K562 (cell line): Measurements from ENCODE around the gene VIM. TPM values are rescaled to one million over a fixed set of nuclear protein-coding genes. Genes with fewer than 3 reads are reported as not detected.

ENCODE experiments used
- CXXC5 ChIP-seq: fragments of 250-450 bp; sonication (Bioruptor Pico); IDR thresholded peaks from 2 replicates; pipeline ENCODE4 v1.8.0; 2022; ENCODE audit warnings: inconsistent platforms, mild to moderate bottlenecking, moderate library complexity
- MCM7 ChIP-seq, 2 experiments: fragments of 450-650 bp; IDR thresholded peaks; 2 replicates each; pipeline ENCODE4 v1.6.1; 2016 to 2018
- NFRKB ChIP-seq: fragments of 450-650 bp; IDR thresholded peaks from 2 replicates; pipeline ENCODE4 v1.6.1; 2016; ENCODE audit warnings: low read depth
- POLR2G ChIP-seq: fragments of 200-400 bp; formaldehyde crosslinking; IDR thresholded peaks from 2 replicates; pipeline ENCODE4 v1.6.1; 2017; ENCODE audit warnings: low read depth, mild to moderate bottlenecking, antibody characterized with exemption, low read length, moderate library complexity
- POLR3G ChIP-seq: IDR thresholded peaks from 2 replicates; pipeline ENCODE4 v1.6.1; 2011; ENCODE audit not compliant: insufficient read length, insufficient replicate concordance; ENCODE audit errors: extremely low read depth
- SIN3A ChIP-seq, 2 experiments: fragments of 150-350 bp in 1 of 2; IDR thresholded peaks; 2 replicates each; pipeline ENCODE4 v1.6.1; 2011 to 2016; ENCODE audit warnings: borderline replicate concordance in 2 of 2, low read depth in 2 of 2, low read length in 2 of 2, mild to moderate bottlenecking in 2 of 2, moderate library complexity in 2 of 2; ENCODE audit not compliant: control insufficient read depth in 1 of 2
- STAT5B ChIP-seq: fragments of 250-450 bp; sonication (Bioruptor Pico); IDR thresholded peaks from 2 replicates; pipeline ENCODE4 v1.8.0; 2021; ENCODE audit warnings: mild to moderate bottlenecking, inconsistent platforms
- ZNF217 ChIP-seq: sonication (generic); formaldehyde crosslinking; IDR thresholded peaks from 2 replicates; pipeline ENCODE4 v1.8.0; 2022; ENCODE audit warnings: mild to moderate bottlenecking, missing genetic modification reagents
- ZNF224 ChIP-seq: sonication (generic); formaldehyde crosslinking; IDR thresholded peaks from 2 replicates; pipeline ENCODE4 v1.8.0; 2022; ENCODE audit warnings: mild to moderate bottlenecking, missing genetic modification reagents
- ZNF780A ChIP-seq: fragments of 250-450 bp; sonication (Bioruptor Pico); IDR thresholded peaks from 2 replicates; pipeline ENCODE4 v1.5.0; 2021; ENCODE audit warnings: mild to moderate bottlenecking
- ZNF785 ChIP-seq: fragments of 250-450 bp; sonication (Bioruptor Pico); IDR thresholded peaks from 2 replicates; pipeline ENCODE4 v1.4.0; 2020; ENCODE audit warnings: mild to moderate bottlenecking
- ZSCAN29 ChIP-seq: fragments of 450-650 bp; IDR thresholded peaks from 2 replicates; pipeline ENCODE4 v1.6.1; 2017
- polyA plus RNA-seq, 8 experiments: library from polyadenylated mRNA; depleted of rRNA in 4 of 8; stranded (reverse) in 5 of 8; unstranded in 3 of 8; fragments of >200 nt; fragmentation: Nextera tagmentation in 2 of 8; fragmentation: Illumina TruSeq in 1 of 8; extraction: Ambion mirVana in 2 of 8; extraction: Trizol in 1 of 8; gene quantifications; 2 replicates each; pipeline versions ENCODE4 v1.2.1 to v1.2.3, GENCODE V29; 2011 to 2014; ENCODE audit warnings: inconsistent platforms in 1 of 8, missing spikeins in 1 of 8
- total RNA-seq, 7 experiments: library from RNA; depleted of rRNA in 6 of 7; stranded (reverse); fragments of >200 nt in 6 of 7; fragmentation: Illumina TruSeq in 2 of 7; extraction: Trizol in 2 of 7; gene quantifications; 2 replicates each; pipeline versions ENCODE4 v1.2.1 to v1.2.3, GENCODE V29; 2011 to 2021; ENCODE audit warnings: low replicate concordance in 1 of 7
- TF ChIP-seq, protein P1 (sequence below): sonication (generic); formaldehyde crosslinking; IDR thresholded peaks from 2 replicates; pipeline ENCODE4 v1.8.0; 2022; ENCODE audit warnings: mild to moderate bottlenecking, missing genetic modification reagents
- TF ChIP-seq, protein P2 (sequence below): fragments of 450-650 bp; IDR thresholded peaks from 2 replicates; pipeline ENCODE4 v1.7.1; 2018; ENCODE audit warnings: mild to moderate bottlenecking, low read depth; ENCODE audit not compliant: partially characterized antibody
- TF ChIP-seq, protein P3 (sequence below): sonication (generic); formaldehyde crosslinking; IDR thresholded peaks from 2 replicates; pipeline ENCODE4 v1.8.0; 2022; ENCODE audit warnings: missing genetic modification reagents, mild to moderate bottlenecking, borderline replicate concordance
- TF ChIP-seq, protein P4 (sequence below): fragments of 250-450 bp; sonication (Bioruptor Pico); IDR thresholded peaks from 2 replicates; pipeline ENCODE4 v1.4.0; 2020; ENCODE audit warnings: borderline replicate concordance
- TF ChIP-seq, protein P5 (sequence below): fragments of 250-450 bp; sonication (Bioruptor Pico); IDR thresholded peaks from 2 replicates; pipeline ENCODE4 v1.5.0; 2021
- TF ChIP-seq, protein P6 (sequence below): fragments of 450-650 bp; formaldehyde crosslinking; IDR thresholded peaks from 2 replicates; pipeline ENCODE4 v1.4.0; 2022; ENCODE audit warnings: mild to moderate bottlenecking, moderate library complexity

The VIM gene
- total and polyA plus RNA-seq, 9 of the 15 experiments (the other 6 are each of a cell fraction or from before 2014, with no cell fraction given), result 86.0 to 621 (median 383) TPM

DNA sequence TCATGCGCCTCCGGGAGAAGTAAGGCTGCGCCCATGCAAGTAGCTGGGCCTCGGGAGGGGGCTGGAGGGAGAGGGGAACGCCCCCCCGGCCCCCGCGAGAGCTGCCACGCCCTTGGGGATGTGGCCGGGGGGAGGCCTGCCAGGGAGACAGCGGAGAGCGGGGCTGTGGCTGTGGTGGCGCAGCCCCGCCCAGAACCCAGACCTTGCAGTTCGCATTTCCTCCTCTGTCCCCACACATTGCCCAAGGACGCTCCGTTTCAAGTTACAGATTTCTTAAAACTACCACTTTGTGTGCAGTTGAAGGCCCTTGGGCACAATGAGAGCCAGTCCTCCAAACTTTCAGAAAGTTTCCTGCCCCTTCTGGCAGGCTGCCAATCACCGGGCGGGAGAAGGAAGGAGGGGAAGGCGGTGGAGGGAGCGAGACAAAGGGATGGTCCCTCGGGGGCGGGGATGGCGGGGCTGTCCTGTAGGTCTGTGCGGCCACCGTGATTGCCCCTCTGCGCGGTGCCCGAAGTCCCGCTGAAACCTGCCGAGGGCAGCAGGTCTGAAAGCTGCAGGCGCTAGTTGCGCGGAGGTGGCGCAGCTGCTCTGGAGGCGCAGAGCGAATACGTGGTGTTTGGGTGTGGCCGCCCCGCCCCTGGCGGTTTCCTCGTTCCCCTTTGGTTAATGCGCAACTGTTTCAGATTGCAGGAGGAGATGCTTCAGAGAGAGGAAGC is 2.1 kb downstream of the VIM start (continued):
- TF ChIP-seq SIN3A (IDR thresholded peaks at IDR 0.05; ENCODE audit: borderline replicate concordance in 2 of 2, control insufficient read depth in 1 of 2, low read depth in 2 of 2, low read length in 2 of 2), result peak in 1 of 2 experiments; percentile 43; a peak in 1 of 4 replicates
- TF ChIP-seq, protein P1, sequence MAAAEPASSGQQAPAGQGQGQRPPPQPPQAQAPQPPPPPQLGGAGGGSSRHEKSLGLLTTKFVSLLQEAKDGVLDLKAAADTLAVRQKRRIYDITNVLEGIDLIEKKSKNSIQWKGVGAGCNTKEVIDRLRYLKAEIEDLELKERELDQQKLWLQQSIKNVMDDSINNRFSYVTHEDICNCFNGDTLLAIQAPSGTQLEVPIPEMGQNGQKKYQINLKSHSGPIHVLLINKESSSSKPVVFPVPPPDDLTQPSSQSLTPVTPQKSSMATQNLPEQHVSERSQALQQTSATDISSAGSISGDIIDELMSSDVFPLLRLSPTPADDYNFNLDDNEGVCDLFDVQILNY (CRISPR knock-in tag), result no peak
- peak; percentile 54; the same call in 1 of the 2 replicates for TF ChIP-seq ZNF224 (CRISPR knock-in tag)
- TF ChIP-seq, protein P2, sequence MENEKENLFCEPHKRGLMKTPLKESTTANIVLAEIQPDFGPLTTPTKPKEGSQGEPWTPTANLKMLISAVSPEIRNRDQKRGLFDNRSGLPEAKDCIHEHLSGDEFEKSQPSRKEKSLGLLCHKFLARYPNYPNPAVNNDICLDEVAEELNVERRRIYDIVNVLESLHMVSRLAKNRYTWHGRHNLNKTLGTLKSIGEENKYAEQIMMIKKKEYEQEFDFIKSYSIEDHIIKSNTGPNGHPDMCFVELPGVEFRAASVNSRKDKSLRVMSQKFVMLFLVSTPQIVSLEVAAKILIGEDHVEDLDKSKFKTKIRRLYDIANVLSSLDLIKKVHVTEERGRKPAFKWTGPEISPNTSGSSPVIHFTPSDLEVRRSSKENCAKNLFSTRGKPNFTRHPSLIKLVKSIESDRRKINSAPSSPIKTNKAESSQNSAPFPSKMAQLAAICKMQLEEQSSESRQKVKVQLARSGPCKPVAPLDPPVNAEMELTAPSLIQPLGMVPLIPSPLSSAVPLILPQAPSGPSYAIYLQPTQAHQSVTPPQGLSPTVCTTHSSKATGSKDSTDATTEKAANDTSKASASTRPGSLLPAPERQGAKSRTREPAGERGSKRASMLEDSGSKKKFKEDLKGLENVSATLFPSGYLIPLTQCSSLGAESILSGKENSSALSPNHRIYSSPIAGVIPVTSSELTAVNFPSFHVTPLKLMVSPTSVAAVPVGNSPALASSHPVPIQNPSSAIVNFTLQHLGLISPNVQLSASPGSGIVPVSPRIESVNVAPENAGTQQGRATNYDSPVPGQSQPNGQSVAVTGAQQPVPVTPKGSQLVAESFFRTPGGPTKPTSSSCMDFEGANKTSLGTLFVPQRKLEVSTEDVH, result no peak
- no peak for TF ChIP-seq ZNF785 (CRISPR knock-in tag)
- TF ChIP-seq NFRKB, result peak; percentile 30; the same call in 1 of the 2 replicates
- TF ChIP-seq, protein P3, sequence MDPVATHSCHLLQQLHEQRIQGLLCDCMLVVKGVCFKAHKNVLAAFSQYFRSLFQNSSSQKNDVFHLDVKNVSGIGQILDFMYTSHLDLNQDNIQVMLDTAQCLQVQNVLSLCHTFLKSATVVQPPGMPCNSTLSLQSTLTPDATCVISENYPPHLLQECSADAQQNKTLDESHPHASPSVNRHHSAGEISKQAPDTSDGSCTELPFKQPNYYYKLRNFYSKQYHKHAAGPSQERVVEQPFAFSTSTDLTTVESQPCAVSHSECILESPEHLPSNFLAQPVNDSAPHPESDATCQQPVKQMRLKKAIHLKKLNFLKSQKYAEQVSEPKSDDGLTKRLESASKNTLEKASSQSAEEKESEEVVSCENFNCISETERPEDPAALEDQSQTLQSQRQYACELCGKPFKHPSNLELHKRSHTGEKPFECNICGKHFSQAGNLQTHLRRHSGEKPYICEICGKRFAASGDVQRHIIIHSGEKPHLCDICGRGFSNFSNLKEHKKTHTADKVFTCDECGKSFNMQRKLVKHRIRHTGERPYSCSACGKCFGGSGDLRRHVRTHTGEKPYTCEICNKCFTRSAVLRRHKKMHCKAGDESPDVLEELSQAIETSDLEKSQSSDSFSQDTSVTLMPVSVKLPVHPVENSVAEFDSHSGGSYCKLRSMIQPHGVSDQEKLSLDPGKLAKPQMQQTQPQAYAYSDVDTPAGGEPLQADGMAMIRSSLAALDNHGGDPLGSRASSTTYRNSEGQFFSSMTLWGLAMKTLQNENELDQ (CRISPR knock-in tag), result no peak
- TF ChIP-seq POLR3G, result no peak
- TF ChIP-seq, protein P4, sequence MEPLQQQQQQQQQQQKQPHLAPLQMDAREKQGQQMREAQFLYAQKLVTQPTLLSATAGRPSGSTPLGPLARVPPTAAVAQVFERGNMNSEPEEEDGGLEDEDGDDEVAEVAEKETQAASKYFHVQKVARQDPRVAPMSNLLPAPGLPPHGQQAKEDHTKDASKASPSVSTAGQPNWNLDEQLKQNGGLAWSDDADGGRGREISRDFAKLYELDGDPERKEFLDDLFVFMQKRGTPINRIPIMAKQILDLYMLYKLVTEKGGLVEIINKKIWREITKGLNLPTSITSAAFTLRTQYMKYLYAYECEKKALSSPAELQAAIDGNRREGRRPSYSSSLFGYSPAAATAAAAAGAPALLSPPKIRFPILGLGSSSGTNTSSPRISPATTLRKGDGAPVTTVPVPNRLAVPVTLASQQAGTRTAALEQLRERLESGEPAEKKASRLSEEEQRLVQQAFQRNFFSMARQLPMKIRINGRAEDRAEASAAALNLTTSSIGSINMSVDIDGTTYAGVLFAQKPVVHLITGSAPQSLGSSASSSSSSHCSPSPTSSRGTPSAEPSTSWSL (CRISPR knock-in tag), result 0 out of 2 replicates have a peak, but pooled peaks have one; percentile 12
- no peak for TF ChIP-seq ZNF217
- TF ChIP-seq, protein P5, sequence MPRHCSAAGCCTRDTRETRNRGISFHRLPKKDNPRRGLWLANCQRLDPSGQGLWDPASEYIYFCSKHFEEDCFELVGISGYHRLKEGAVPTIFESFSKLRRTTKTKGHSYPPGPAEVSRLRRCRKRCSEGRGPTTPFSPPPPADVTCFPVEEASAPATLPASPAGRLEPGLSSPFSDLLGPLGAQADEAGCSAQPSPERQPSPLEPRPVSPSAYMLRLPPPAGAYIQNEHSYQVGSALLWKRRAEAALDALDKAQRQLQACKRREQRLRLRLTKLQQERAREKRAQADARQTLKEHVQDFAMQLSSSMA (CRISPR knock-in tag), result no peak
- TF ChIP-seq CXXC5 (CRISPR knock-in tag), result peak; percentile 79
- TF ChIP-seq ZNF780A (CRISPR knock-in tag), result no peak
- TF ChIP-seq POLR2G, result peak; percentile 81
- TF ChIP-seq MCM7 (IDR thresholded peaks at IDR 0.05), result no peak
- TF ChIP-seq ZSCAN29, result no peak
- TF ChIP-seq, protein P6, sequence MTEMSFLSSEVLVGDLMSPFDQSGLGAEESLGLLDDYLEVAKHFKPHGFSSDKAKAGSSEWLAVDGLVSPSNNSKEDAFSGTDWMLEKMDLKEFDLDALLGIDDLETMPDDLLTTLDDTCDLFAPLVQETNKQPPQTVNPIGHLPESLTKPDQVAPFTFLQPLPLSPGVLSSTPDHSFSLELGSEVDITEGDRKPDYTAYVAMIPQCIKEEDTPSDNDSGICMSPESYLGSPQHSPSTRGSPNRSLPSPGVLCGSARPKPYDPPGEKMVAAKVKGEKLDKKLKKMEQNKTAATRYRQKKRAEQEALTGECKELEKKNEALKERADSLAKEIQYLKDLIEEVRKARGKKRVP (CRISPR knock-in tag), result no peak
- TF ChIP-seq STAT5B, result no peak
